Endothelial cell of umbilical vein (primary cell): Measurements from ENCODE around the gene ICAM3. TPM values are rescaled to one million over a fixed set of nuclear protein-coding genes. Genes with fewer than 3 reads are reported as not detected.

Experiments used
- BruUV-seq: library from RNA; stranded (reverse); fragments of 400-500 nt; replicated peaks from 2 replicates; lab custom pipeline; 2021; lab: Mats Ljungman, UMichigan
- CTCF ChIA-PET: fragments of 300-600, 350-600 bp; sonication (Branson Sonifier 250); formaldehyde crosslinking; loops from one replicate; lab custom pipeline; 2021; ENCODE audit warnings: antibody characterized with exemption, inconsistent platforms; lab: Charles Lee
- POLR2A ChIA-PET: fragments of 300-600, 350-600 bp; sonication (Branson Sonifier 250); formaldehyde crosslinking; loops from one replicate; lab custom pipeline; 2021; ENCODE audit warnings: antibody characterized with exemption, inconsistent platforms; lab: Charles Lee
- DNase-seq: peaks from one replicate; pipeline ENCODE4 v3.0.0-alpha.2; 2011; ENCODE audit warnings: low read depth, low spot score
- FAIRE-seq: peaks from 2 replicates; lab custom pipeline; 2011; peaks lifted over from hg19 to GRCh38; lab: Jason Lieb, UNC
- H2AFZ ChIP-seq: 2 replicates; pipeline ENCODE4 v1.6.0; 2012; ENCODE audit warnings: low read depth, low read length, control low read depth, inconsistent platforms
- H3K27ac ChIP-seq: 2 replicates; pipeline ENCODE4 v1.5.1; 2011; ENCODE audit warnings: low read depth, mild to moderate bottlenecking, control low read depth, low read length, moderate library complexity; ENCODE audit not compliant: insufficient read depth
- H3K27me3 ChIP-seq, 2 experiments: 2 replicates each; pipeline versions ENCODE4 v1.6.0 to v1.6.1; 2011; ENCODE audit warnings: low read length in 2 of 2, mixed read lengths in 1 of 2; ENCODE audit not compliant: control insufficient read depth in 2 of 2, insufficient read depth in 2 of 2
- H3K36me3 ChIP-seq, 2 experiments: 2 replicates in 1 of 2; 3 replicates in 1 of 2; pipeline ENCODE4 v1.5.1; 2011; ENCODE audit warnings: low read length in 2 of 2, mild to moderate bottlenecking in 1 of 2, moderate library complexity in 1 of 2; ENCODE audit not compliant: control insufficient read depth in 2 of 2, insufficient read depth in 2 of 2; ENCODE audit errors: extremely low read depth in 1 of 2
- H3K4me1 ChIP-seq: 3 replicates; pipeline ENCODE4 v1.5.1; 2011; ENCODE audit warnings: mild to moderate bottlenecking, low read length; ENCODE audit not compliant: control insufficient read depth, insufficient read depth; ENCODE audit errors: extremely low read depth
- H3K4me2 ChIP-seq: 2 replicates; pipeline ENCODE4 v1.6.1; 2011; ENCODE audit warnings: low read length, control low read depth, mixed read lengths; ENCODE audit not compliant: insufficient read depth
- H3K4me3 ChIP-seq, 3 experiments: fragments of 200-600 bp in 1 of 3; sonication (generic), shearing (Covaris generic) in 1 of 3; replicated peaks in 1 of 3; 2 replicates each; pipeline ENCODE4 v1.5.1; 2011 to 2016; ENCODE audit warnings: control low read depth in 3 of 3, low read length in 3 of 3, mild to moderate bottlenecking in 2 of 3, inconsistent platforms in 1 of 3, low read depth in 1 of 3, moderate library complexity in 1 of 3; ENCODE audit not compliant: insufficient read depth in 1 of 3
- H3K79me2 ChIP-seq: 2 replicates; pipeline ENCODE4 v1.6.0; 2012; ENCODE audit warnings: low read length, inconsistent platforms; ENCODE audit not compliant: control insufficient read depth, insufficient read depth
- H3K9ac ChIP-seq: replicated peaks from 2 replicates; pipeline ENCODE3; 2011; ENCODE audit warnings: low read length, control low read depth; ENCODE audit not compliant: insufficient read depth; ENCODE audit errors: extremely low read depth
- H3K9me1 ChIP-seq: replicated peaks from 3 replicates; pipeline ENCODE4 v1.6.0; 2011; ENCODE audit warnings: mild to moderate bottlenecking, low read length; ENCODE audit not compliant: control insufficient read depth, insufficient read depth; ENCODE audit errors: extremely low read depth
- H3K9me3 ChIP-seq: replicated peaks from 2 replicates; pipeline ENCODE4 v1.5.1; 2012; ENCODE audit warnings: low read length, inconsistent platforms; ENCODE audit not compliant: control insufficient read depth, insufficient read depth
- H4K20me1 ChIP-seq: replicated peaks from 2 replicates; pipeline ENCODE3; 2011; ENCODE audit warnings: mild to moderate bottlenecking, low read length; ENCODE audit not compliant: control insufficient read depth, insufficient read depth; ENCODE audit errors: extremely low read depth
- EZH2 ChIP-seq: IDR thresholded peaks from 2 replicates; pipeline ENCODE4 v1.6.1; 2012; ENCODE audit warnings: borderline replicate concordance, low read depth, mild to moderate bottlenecking, moderate library complexity, low read length, inconsistent platforms; ENCODE audit not compliant: severe bottlenecking
- FOS ChIP-seq: IDR thresholded peaks from 2 replicates; pipeline ENCODE4 v1.6.1; 2011; ENCODE audit warnings: mild to moderate bottlenecking, low read length, moderate library complexity, borderline replicate concordance; ENCODE audit not compliant: insufficient read depth
- GATA2 ChIP-seq: IDR thresholded peaks from 2 replicates; pipeline ENCODE4 v1.7.0; 2011; ENCODE audit warnings: low read depth, mild to moderate bottlenecking, moderate library complexity, mixed read lengths, low read length; ENCODE audit not compliant: insufficient read length, insufficient read depth
- JUN ChIP-seq: IDR thresholded peaks from 2 replicates; pipeline ENCODE4 v1.6.1; 2011; ENCODE audit warnings: borderline replicate concordance, low read depth; ENCODE audit not compliant: insufficient read length, insufficient read depth
- MYC ChIP-seq: IDR thresholded peaks from one replicate; pipeline ENCODE4 v1.6.1; 2011; ENCODE audit warnings: mild to moderate bottlenecking, low read depth, low read length
- POLR2A ChIP-seq: IDR thresholded peaks from 2 replicates; pipeline ENCODE4 v1.6.1; 2012; ENCODE audit warnings: low read depth, mild to moderate bottlenecking, control low read depth, low read length
- POLR2AphosphoS5 ChIP-seq: IDR thresholded peaks from 2 replicates; pipeline ENCODE4 v1.6.1; 2012; ENCODE audit warnings: low read depth, mild to moderate bottlenecking, control low read depth, low read length, moderate library complexity; ENCODE audit not compliant: insufficient read depth
- dilution Hi-C: fragments of 300-500 bp; cut with MboI; formaldehyde crosslinking; loops from one replicate; pipeline ENCODE4 v1.15.0; 2019; ENCODE audit warnings: low sequenced_read_pairs; ENCODE audit not compliant: extremely low pct_ligation_motif_present
- intact Hi-C: fragments of 100-400 bp; cut with micrococcal nuclease; formaldehyde crosslinking; loops from one replicate; pipeline ENCODE4 v1.10.0; 2022
- polyA plus RNA-seq, 4 experiments: library from polyadenylated mRNA; depleted of rRNA in 3 of 4; stranded (reverse) in 3 of 4; unstranded in 1 of 4; fragments of >200 nt; gene quantifications; 2 replicates each; pipeline versions ENCODE4 v1.2.1 to v1.2.3, GENCODE V29; 2011 to 2012; ENCODE audit warnings: missing spikeins in 1 of 4
- total RNA-seq: library from RNA; stranded (reverse); gene quantifications from 2 replicates; pipeline ENCODE4 v1.2.3, GENCODE V29; 2021
- TF ChIP-seq, protein P1 (sequence below), 2 donors: IDR thresholded peaks; 1 replicate in 1 of 2; 2 replicates in 1 of 2; pipeline ENCODE4 v1.5.1; 2011; ENCODE audit warnings: low read length in 2 of 2, mild to moderate bottlenecking in 2 of 2, moderate library complexity in 2 of 2, control low read depth in 1 of 2, inconsistent platforms in 1 of 2, low read depth in 1 of 2; ENCODE audit not compliant: insufficient read depth in 1 of 2; ENCODE audit errors: extremely low read depth in 1 of 2
- TF ChIP-seq, protein P2 (sequence below): IDR thresholded peaks from 2 replicates; pipeline ENCODE4 v1.6.1; 2011; ENCODE audit not compliant: insufficient read depth, insufficient read length

Gene ICAM3
- total and polyA plus RNA-seq, 2 donors (not counting 3 experiments of a cell fraction or from before 2014, with no cell fraction given) = 6.7 to 11.6 TPM

DNA sequence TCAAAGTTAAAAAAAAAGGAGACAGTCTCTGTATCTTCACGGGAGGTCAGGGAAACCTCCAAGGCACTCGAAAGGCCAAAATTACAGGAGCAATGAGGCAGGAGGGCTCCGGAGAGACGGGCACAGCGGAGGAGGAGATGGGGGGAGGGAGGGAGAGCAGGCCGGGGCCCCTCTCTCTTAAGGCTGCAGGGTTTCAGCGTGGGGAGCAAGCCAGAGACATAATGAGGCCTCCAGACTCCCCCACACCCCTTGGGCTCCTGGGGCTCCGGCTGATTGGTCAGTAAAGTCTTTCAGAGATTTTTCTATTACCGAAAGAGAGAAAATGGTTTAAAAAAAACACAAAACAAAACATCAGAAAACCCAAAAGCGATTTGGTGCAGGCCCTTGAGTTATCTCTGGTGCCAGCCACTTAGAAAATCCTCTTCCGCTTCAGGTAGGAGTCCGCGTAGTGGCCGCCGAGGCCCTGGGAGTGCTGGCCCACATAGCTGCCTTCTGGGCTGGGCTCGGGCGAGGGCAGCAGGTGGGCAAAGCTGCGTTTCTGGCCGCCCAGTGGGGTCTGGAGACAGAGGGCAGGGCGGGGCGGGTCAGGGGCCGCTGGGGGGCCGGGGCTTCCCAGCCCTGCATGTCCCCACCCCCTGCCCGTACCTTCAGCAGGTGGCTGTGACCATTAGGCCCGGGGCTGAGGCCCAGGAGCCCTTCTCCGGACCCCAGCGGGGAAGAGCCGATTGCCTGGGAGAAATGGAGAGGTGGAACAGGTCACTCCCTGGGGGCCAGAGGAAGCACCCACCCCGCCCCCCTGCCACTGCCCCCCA, 22.2 kb downstream of the ICAM3 start:
- ChIA-PET CTCF (interaction anchor here (0.8 to 2.3 kb wide), 4 partner anchors 15 to 59 kb away, joined by 4 read pairs; partner anchors contain the start of gene ICAM1), POLR2A (no interaction called here)
- Histone ChIP-seq H3K79me2 (no peaks in the 10 kb centered on the region), H3K27me3 (no peaks in the 10 kb centered on the region), H3K4me3 (no peak overlapping the region), H4K20me1 (no peaks in the 10 kb centered on the region), H3K9ac (no peak overlapping the region), H3K36me3 (peaks cover 6 to 29% of the 10 kb centered on the region in 2 experiments), H2AFZ (no peak overlapping the region), H3K9me1 (no peaks in the 10 kb centered on the region), H3K9me3 (no peaks in the 10 kb centered on the region), H3K27ac (no peak overlapping the region), H3K4me1 (no peaks in the 10 kb centered on the region), H3K4me2 (no peak overlapping the region)
- dilution Hi-C loops = no loop called here
- no TSS peak for BruUV-seq
- FAIRE-seq (no peak), DNase-seq (no peak)
- TF ChIP-seq POLR2AphosphoS5 (no peak), JUN (no peak), EZH2 (no peak), FOS (no peak), GATA2 (no peak), MYC (no peak), POLR2A (no peak)
- TF ChIP-seq, protein P1, sequence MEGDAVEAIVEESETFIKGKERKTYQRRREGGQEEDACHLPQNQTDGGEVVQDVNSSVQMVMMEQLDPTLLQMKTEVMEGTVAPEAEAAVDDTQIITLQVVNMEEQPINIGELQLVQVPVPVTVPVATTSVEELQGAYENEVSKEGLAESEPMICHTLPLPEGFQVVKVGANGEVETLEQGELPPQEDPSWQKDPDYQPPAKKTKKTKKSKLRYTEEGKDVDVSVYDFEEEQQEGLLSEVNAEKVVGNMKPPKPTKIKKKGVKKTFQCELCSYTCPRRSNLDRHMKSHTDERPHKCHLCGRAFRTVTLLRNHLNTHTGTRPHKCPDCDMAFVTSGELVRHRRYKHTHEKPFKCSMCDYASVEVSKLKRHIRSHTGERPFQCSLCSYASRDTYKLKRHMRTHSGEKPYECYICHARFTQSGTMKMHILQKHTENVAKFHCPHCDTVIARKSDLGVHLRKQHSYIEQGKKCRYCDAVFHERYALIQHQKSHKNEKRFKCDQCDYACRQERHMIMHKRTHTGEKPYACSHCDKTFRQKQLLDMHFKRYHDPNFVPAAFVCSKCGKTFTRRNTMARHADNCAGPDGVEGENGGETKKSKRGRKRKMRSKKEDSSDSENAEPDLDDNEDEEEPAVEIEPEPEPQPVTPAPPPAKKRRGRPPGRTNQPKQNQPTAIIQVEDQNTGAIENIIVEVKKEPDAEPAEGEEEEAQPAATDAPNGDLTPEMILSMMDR (IDR thresholded peaks at IDR 0.05; ENCODE audit: extremely low read depth in 1 of 2, insufficient read depth in 1 of 2, low read depth in 1 of 2, low read length in 2 of 2) = no peak
- TF ChIP-seq, protein P2, sequence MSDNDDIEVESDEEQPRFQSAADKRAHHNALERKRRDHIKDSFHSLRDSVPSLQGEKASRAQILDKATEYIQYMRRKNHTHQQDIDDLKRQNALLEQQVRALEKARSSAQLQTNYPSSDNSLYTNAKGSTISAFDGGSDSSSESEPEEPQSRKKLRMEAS = no peak
- intact Hi-C loops = loop anchor here (2.0 to 5.0 kb wide), 2 partner anchors 16 to 45 kb away; partner anchors contain the start of genes ICAM1 and RAVER1
